GM12801 (cell line): ENCODE results near the gene PTPRN2.

Experiments used
- CTCF ChIP-seq: IDR thresholded peaks from one replicate; pipeline ENCODE4 v1.5.1; 2011; ENCODE audit warnings: control low read depth; ENCODE audit not compliant: insufficient read length; ENCODE audit errors: extremely low read depth

PTPRN2 gene

GRCh38 chr7:157908006-157908782, 679.4 kb downstream of the PTPRN2 start:
- TF ChIP-seq CTCF, result no peak

GRCh38 chr7:157907091-157907490, 680.5 kb downstream of the PTPRN2 start:
- no peak for TF ChIP-seq CTCF

GRCh38 chr7:157906583-157906982, 681.0 kb downstream of the PTPRN2 start:
- no peak for TF ChIP-seq CTCF

- no peak for TF ChIP-seq CTCF
These were observed 681.8 kb downstream of the PTPRN2 start for GRCh38 chr7:157905651-157906461.

- no peak for TF ChIP-seq CTCF
These were observed 682.6 kb downstream of the PTPRN2 start for GRCh38 chr7:157904866-157905570.

- no peak for TF ChIP-seq CTCF
These were observed 683.3 kb downstream of the PTPRN2 start for GRCh38 chr7:157904211-157904865.

GRCh38 chr7:157903710-157904109, 683.9 kb downstream of the PTPRN2 start:
- TF ChIP-seq CTCF, result no peak
